Activated effector memory CD4-positive, alpha-beta T cell treated with anti-CD3 and anti-CD28 coated beads, Interleukin-2, amount 50 U/mL, for 16 hours (primary cell): ENCODE measurements around the gene KCNE1.

Source experiments
- DNase-seq: peaks from one replicate; pipeline ENCODE4 v3.0.0-alpha.2; 2020

Gene KCNE1

GRCh38 chr21:34534522-34534921 is 22.5 kb upstream of the KCNE1 start:
- no peak for DNase-seq

- DNase-seq = no peak
These were observed 21.9 kb upstream of the KCNE1 start for GRCh38 chr21:34533938-34534337.

GRCh38 chr21:34531399-34531798 is 19.4 kb upstream of the KCNE1 start:
- DNase-seq = no peak

- DNase-seq = no peak
These were observed 18.3 kb upstream of the KCNE1 start for GRCh38 chr21:34530261-34530660.

GRCh38 chr21:34528131-34528561 is 16.1 kb upstream of the KCNE1 start:
- DNase-seq = no peak

- peak; percentile 71 for DNase-seq
These were observed 14.7 kb upstream of the KCNE1 start for GRCh38 chr21:34526618-34527290.

GRCh38 chr21:34526241-34526617 is 14.2 kb upstream of the KCNE1 start:
- DNase-seq = no peak

- DNase-seq = no peak
These were observed 12.9 kb upstream of the KCNE1 start for GRCh38 chr21:34524646-34525601.

GRCh38 chr21:34523019-34523555 is 11.1 kb upstream of the KCNE1 start:
- DNase-seq = no peak

GRCh38 chr21:34522284-34522683 is 10.3 kb upstream of the KCNE1 start:
- no peak for DNase-seq

GRCh38 chr21:34521561-34521960 is 9.6 kb upstream of the KCNE1 start:
- DNase-seq = no peak

GRCh38 chr21:34520764-34521508 is 8.9 kb upstream of the KCNE1 start:
- no peak for DNase-seq

- no peak for DNase-seq
These were observed 8.3 kb upstream of the KCNE1 start for GRCh38 chr21:34520281-34520680.

- DNase-seq = no peak
These were observed 7.7 kb upstream of the KCNE1 start for GRCh38 chr21:34519694-34520093.

- DNase-seq = no peak
These were observed 7.0 kb upstream of the KCNE1 start for GRCh38 chr21:34519016-34519415.

- no peak for DNase-seq
These were observed 6.3 kb upstream of the KCNE1 start for GRCh38 chr21:34518301-34518700.

- no peak for DNase-seq
These were observed 5.7 kb upstream of the KCNE1 start for GRCh38 chr21:34517491-34518245.

GRCh38 chr21:34517039-34517438 is 5.0 kb upstream of the KCNE1 start:
- no peak for DNase-seq

- no peak for DNase-seq
These were observed 2.6 kb upstream of the KCNE1 start for GRCh38 chr21:34514576-34515115.

GRCh38 chr21:34513129-34513675 is 1.2 kb upstream of the KCNE1 start:
- no peak for DNase-seq

- DNase-seq = no peak
These were observed 829 bp downstream of the KCNE1 start for GRCh38 chr21:34511181-34511580.
